Stimulated activated CD4-positive, alpha-beta T cell treated with anti-CD3 and anti-CD28 coated beads, Interleukin-2, amount 100 ng/mL, for 24 hours (primary cell): ENCODE data around the gene CAPN14.

Source experiments
- DNase-seq, 2 donors: peaks; one replicate each; pipeline ENCODE4 v3.0.0-alpha.2; 2020

Gene CAPN14

DNA sequence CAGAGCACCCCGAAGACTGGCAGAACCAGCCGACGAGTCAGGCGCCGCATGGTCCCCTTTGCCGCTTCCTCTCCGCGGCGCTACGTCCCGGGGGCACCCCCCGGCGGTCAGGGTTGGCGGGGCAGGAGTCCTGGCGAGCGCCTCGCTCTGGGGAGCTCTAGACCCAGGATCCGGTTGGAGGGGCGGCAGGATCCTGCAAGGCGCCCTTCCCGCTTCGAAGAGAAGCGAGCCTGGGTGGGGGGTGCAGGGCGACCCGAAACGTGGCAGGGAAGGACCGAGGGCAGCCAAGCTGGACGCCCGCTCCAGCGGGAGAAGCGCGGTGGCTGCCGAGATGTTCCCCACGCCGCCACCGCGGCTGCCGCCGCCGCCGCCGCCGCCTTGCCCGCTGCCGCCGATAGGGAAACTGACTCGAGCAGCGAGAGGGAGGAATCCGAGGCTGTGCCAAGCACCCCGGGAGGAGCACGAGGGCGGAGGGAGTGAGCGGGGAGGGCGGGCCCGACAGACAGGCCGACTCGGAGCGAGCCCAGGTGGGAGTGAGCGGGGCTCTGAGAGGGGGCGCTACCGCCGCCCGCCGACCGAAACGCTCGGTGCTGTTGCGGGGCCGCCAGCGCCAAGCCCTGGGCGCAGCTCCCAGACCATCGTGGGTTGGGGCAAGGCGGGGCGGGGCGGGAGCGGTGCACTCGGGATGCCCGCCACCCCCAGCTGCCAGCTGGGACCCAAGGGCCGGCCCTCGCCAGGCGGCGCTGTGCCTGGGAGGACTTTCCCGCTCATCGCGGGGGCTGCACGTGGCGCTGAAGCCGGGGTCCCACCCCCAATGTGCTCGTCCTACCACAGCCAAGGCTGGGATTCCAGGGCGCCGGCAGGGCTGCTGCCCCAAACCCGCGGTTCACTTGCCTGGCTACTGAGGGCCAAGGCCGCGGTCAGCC lies 79.0 kb downstream of the CAPN14 start, which contains the start of gene GALNT14:
Gene GALNT14, minus strand, starts transcription at position 404 of the 926 bp plus-strand sequence. Its CDS starts 354 bp downstream, at position 50.
- peak; percentile 34 to 63 for DNase-seq

DNA sequence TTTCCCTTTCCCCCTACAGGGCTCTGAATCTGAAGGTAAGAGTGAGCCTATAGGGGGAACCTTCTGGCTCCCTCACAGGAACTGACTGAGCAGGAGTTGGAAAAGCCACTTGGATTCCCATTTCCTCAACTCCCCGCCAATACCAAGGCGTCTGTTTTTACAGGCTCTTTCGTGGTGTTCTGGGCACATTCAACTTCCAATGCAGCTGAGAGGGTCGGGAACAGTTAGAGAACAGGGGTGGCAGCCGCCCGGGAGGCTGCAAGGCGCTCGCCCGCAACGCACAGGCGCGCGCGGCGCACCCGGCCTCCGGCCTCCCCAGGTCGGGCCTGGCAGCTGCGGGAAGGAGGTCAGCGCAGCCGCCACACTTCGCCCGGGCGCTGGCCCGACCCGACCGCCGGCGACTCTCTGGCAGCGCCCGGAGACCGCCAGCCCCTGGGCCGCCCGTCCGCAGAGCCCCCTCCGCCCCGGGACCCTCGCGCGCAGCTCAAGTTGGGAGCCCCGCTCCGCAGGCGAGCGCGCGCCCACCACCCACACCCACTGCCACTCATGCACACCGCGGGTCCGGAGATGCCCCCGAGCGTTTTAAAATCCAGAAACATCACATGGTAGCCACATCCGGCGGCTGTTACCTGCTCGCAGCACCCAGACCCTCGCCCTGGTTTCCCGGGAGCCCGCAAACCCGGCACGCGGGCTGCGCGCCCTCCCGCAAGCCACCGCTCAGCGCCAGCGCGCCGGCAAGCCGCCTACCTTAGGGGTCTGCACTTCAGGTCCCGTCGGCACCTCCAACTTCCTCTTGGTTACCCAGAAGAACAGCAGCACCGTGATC lies 79.9 kb downstream of the CAPN14 start:
- peak in 1 of 2 donors; percentile 10 for DNase-seq

DNA sequence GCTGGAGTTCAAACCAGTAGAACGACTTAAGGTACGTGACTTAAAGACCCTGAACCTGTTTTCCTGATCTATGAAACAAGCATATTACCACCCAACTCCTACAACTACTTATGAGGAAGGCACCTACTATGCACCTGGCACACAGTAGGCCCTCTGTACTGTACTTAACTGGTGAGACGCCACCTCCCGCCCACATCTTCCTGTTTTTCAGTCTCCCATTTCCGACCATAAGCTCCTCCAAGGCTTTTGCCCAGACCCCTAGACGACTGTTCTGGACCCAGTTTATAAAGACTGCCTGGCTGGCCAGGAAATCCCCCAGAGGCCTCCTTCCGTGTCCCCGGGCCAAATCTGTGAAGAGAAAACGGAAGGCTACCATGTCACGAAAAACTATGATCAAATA lies 80.6 kb downstream of the CAPN14 start:
- no peak for DNase-seq

DNA sequence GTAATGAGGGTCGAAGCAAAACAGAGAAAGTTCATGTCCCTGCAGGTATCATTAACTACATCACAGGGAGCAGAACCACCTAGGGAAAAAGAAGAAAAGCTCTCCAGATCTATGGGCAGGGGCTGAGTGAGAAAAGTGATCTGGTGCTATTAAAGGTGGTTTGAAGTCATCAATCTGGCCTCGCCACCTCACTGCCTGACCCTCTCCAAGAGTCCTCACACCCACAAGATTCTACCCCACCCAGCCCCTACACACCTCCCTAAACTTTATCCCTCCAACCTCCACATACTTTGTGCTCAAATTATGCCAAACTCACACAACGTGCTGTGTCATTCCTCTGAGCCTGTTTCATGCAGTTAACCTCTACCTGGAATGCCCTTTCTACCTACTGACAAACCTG lies 81.3 kb downstream of the CAPN14 start:
- DNase-seq, result no peak

DNA sequence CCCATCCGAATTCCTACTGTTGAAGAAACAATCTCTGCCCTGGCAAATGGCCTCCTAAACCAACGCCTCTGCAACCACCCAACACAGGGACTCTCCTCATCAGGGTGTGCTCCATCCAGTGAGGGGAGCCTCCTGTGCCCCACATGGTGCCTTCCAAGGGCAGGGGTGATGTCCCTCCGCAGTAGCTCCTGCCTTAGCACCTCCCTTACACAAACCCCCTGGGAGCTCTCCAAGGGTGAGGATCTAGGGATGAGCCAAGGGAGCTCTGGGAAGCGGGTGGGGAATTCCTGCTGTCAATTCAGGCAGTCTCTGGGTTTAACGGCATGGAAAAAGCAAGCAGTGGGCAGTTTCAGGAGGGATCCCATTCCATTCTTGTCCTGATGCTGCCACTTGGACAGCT lies 82.8 kb downstream of the CAPN14 start:
- no peak for DNase-seq

DNA sequence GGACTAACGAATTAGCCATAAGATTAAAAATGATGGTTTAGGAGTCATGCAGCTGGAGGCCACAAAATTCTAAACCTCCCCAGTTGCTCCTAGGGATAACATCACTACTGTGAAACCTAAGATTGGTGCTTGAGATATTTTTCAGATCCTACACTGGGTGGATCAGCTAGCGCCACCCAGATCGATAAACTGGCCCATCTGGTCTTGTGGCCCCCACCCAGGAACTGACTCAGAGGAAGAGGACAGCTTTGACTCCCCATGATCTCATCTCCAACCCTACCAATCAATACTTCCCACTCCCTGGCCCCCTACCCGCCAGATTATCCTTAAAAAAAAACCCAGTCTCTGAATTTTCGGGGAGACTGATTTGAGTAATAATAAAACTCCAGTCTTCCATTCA lies 84.5 kb downstream of the CAPN14 start:
- DNase-seq, result no peak

DNA sequence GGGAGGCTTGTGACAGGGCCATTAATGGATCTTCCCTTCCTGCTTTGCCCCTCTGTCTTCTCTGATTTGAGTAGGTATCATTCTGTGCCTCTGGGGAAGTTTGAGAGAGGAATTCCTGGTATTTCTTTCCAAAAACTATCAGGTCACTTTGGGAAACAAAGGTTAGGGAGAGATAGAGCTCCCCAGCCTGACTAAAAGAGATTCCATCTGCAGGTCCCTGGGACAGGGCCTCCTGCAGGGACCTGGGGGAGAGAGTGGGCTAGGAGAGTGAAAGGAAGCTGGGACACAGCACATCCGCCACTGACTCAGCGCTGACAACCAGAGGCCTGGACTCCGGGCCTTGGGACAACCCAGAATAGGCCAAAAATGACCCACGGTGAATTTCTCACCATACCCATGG lies 85.4 kb downstream of the CAPN14 start:
- no peak for DNase-seq

DNA sequence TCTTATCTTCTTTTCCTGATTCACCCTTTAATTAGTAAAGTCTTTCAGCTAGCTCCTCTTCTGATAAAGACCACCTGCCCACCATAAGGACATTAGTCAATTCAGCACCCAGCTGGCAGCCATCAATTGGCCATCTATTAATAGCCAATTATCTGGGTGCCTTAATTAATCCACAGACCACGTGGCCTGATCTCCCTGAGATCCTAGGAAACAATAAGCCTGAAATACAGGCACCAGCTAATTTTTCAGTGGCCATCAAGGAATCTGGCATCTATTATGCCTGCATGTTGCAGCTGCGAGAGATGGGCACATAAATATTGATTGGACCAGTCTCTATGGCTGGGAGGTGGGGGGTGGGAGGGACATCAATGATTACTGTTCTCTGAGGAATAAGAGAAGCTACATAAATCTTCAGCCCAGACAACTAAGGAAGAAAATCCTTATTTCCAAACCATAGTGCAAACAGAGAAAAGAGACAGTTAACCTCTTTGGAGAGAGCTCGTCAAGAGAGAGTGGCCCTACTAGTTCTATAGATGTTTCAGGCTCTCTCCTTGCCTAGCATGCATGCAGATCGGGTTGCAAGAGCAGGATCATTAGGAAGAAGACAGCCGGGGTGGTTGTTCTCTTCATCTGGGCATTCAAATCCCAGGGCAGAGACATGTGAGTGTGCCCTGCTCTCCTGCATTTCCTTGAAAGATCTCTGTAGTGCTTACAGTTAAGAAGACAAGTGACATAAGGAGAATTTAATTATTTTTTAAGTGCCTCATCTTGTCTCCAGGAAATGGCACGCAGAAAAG lies 87.7 kb downstream of the CAPN14 start:
- no peak for DNase-seq

DNA sequence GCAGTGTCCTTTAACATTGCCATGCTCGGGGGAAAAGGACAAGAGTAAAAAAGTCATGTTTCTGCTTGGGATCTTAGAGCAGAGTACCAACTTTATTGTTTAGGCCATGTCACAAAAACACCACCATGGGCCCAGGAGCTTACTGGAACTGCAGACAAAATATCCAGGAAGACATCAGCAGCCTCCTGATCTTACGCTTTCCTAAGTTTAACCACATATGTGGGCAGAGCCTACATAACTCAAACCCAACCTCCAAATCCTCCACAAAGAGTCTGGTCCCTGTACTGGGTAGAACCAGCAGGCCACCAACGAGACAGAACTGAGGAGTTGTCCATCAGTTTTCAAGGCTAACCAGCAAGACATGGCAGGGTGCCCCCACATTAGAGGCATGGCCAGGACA lies 89.4 kb downstream of the CAPN14 start:
- no peak for DNase-seq

DNA sequence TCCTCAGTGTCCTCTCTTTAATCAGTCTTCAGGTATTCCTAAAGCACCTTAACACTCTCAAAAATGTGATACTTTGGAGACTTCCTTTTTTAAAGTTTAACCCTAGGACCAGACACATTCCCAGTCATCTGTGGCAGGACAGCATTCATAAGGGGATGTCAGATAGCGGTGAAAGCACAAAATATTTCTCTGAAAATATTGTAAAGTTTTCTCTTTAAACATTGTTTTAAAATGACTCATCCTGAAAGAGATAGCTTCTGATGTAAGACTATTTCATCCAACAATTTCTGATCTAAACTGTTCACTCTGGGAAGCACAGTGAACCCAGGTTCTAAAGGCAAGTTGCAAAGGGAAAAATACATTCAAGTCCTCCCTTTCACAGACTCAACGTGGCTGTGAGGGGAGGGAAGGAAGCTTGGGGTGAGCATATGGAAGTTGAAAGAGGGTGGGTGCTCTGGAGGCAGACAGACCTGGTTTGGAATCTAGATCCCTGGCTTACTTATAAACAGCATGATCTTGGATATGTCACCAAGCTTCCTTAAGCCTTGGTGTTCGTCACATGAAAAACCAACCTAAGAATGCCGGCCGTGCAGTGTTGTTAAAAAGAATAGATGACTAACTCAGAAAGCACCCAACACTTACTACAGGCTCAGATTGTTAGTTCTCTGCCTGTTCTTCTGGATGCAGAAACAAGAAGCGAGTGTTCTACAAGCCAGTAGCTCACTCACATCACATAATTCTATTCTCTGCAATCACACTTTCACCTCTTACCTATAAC lies 91.2 kb downstream of the CAPN14 start:
- no peak for DNase-seq

DNA sequence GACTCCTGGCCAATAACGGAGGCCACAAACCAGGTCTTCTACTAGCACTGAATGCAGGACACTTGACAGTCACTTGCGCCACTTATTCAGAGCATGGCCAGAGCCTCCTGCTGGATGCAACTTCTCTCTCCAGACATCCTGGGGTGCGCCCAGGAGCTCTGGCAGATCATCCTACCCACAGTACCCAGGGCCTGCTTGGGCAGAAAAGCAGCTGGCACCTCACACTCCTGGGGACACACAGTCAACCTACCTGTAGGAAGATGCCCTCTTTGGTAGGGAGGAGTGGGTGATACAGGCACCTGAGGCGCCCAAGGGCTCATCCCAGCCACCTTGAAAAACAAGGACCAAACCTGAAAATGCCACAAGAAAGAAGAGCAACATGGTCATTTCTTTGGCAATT lies 92.4 kb downstream of the CAPN14 start:
- no peak for DNase-seq
